Measurements from ENCODE around the gene ATP9B. TPM values are rescaled to one million over a fixed set of nuclear protein-coding genes. Genes with fewer than 3 reads are reported as not detected.

ATP9B gene
- total RNA-seq, 1 experiment from 2014 or later = 17.8 TPM

- H3K79me2 ChIP-seq (ENCODE audit: insufficient read depth, low read length) = peaks cover 33% of the 10 kb centered on the region
- no peaks in the 10 kb centered on the region; a peak in 2 of 4 replicates for H3K36me3 ChIP-seq (ENCODE audit: control insufficient read depth in 1 of 2, insufficient read depth in 2 of 2, low read length in 2 of 2)
- DNase-seq (ENCODE audit: low read depth, low spot score) (no peak), ATAC-seq (no peak)
- CTCF ChIA-PET = no interaction called here
- no peak overlapping the region for H3K4me2 ChIP-seq (ENCODE audit: low read length)
- H3K27ac ChIP-seq (ENCODE audit: low read depth, low read length) = no peak overlapping the region
- RAD21 ChIA-PET (ENCODE audit: low non-redundant PET in 1 of 2, low total read pairs in 2 of 2, uncharacterized antibody in 2 of 2, unreplicated experiment in 2 of 2) = no interaction called here
- H3K4me3 ChIP-seq (replicated peaks in 1 of 2; ENCODE audit: low read depth in 1 of 2, low read length in 2 of 2) = no peak overlapping the region
- no peak overlapping the region for H3K9ac ChIP-seq (ENCODE audit: low read length)
- H3K4me1 ChIP-seq (ENCODE audit: control insufficient read depth in 1 of 2, insufficient read depth in 2 of 2, low read length in 2 of 2) = no peaks in the 10 kb centered on the region; a peak in 1 of 4 replicates
- TF ChIP-seq POLR2AphosphoS5 (IDR thresholded peaks at IDR 0.05; ENCODE audit: low read depth, low read length) = no peak
- no peaks in the 10 kb centered on the region for H3K9me3 ChIP-seq (ENCODE audit: control insufficient read depth in 1 of 2, insufficient read depth in 1 of 2, low read depth in 1 of 2, low read length in 2 of 2)
- intact Hi-C loops (cut with micrococcal nuclease) = no loop called here
- no TSS peak for BruUV-seq (replicated peaks)
- H2AFZ ChIP-seq (ENCODE audit: low read depth, low read length, poor library complexity, severe bottlenecking) = no peak overlapping the region
- no peaks in the 10 kb centered on the region for H3K27me3 ChIP-seq (ENCODE audit: insufficient read depth, low read length)
- no peaks in the 10 kb centered on the region for H3K9me2 ChIP-seq (ENCODE audit: insufficient read depth)
- H4K20me1 ChIP-seq (ENCODE audit: insufficient read depth) = no peaks in the 10 kb centered on the region
- POLR2A ChIA-PET = no interaction called here
These were observed 341.0 kb downstream of the ATP9B start for GRCh38 chr18:79410171-79410641.

- Histone ChIP-seq H3K27ac (ENCODE audit: low read depth, low read length) (no peak overlapping the region), H3K27me3 (ENCODE audit: insufficient read depth, low read length) (no peaks in the 10 kb centered on the region), H3K4me2 (ENCODE audit: low read length) (no peak overlapping the region), H3K4me3 (replicated peaks in 1 of 2; ENCODE audit: low read depth in 1 of 2, low read length in 2 of 2) (no peak overlapping the region), H3K9me2 (ENCODE audit: insufficient read depth) (no peaks in the 10 kb centered on the region), H4K20me1 (ENCODE audit: insufficient read depth) (no peaks in the 10 kb centered on the region), H3K4me1 (ENCODE audit: control insufficient read depth in 1 of 2, insufficient read depth in 2 of 2, low read length in 2 of 2) (no peaks in the 10 kb centered on the region), H3K9me3 (ENCODE audit: control insufficient read depth in 1 of 2, insufficient read depth in 1 of 2, low read depth in 1 of 2, low read length in 2 of 2) (no peaks in the 10 kb centered on the region), H3K36me3 (ENCODE audit: control insufficient read depth in 1 of 2, insufficient read depth in 2 of 2, low read length in 2 of 2) (no peaks in the 10 kb centered on the region; a peak in 2 of 4 replicates), H2AFZ (ENCODE audit: low read depth, low read length, poor library complexity, severe bottlenecking) (no peak overlapping the region), H3K79me2 (ENCODE audit: insufficient read depth, low read length) (peaks cover 27% of the 10 kb centered on the region), H3K9ac (ENCODE audit: low read length) (no peak overlapping the region)
- BruUV-seq (replicated peaks) = TSS peak; percentile 32
- ChIA-PET RAD21 (ENCODE audit: low non-redundant PET in 1 of 2, low total read pairs in 2 of 2, uncharacterized antibody in 2 of 2, unreplicated experiment in 2 of 2) (no interaction called here), CTCF (no interaction called here), POLR2A (no interaction called here)
- TF ChIP-seq SP1 (IDR thresholded peaks at IDR 0.05; ENCODE audit: low read depth) (no peak), EGR1 (IDR thresholded peaks at IDR 0.05; ENCODE audit: low read depth) (no peak), CTCF (IDR thresholded peaks at IDR 0.05 in 2 of 3, conservative IDR thresholded peaks at IDR 0.05 in 1 of 3; ENCODE audit: borderline replicate concordance in 1 of 3, insufficient read depth in 1 of 3, low read depth in 2 of 3, low read length in 2 of 3) (no peak), ZFX (IDR thresholded peaks at IDR 0.05) (no peak), ELF1 (IDR thresholded peaks at IDR 0.05; ENCODE audit: borderline replicate concordance, low read depth) (no peak), ATF3 (IDR thresholded peaks at IDR 0.05) (no peak), EZH2 (IDR thresholded peaks at IDR 0.05) (no peak), EZH2phosphoT487 (IDR thresholded peaks at IDR 0.05; ENCODE audit: borderline replicate concordance) (no peak), JUND (IDR thresholded peaks at IDR 0.05) (no peak), ZNF274 (IDR thresholded peaks at IDR 0.05; ENCODE audit: low read depth, low read length) (no peak), ZBTB33 (IDR thresholded peaks at IDR 0.05; ENCODE audit: extremely low read depth, insufficient replicate concordance, low read length) (no peak)
- intact Hi-C loops (cut with micrococcal nuclease) = no loop called here
- DNase-seq (ENCODE audit: low read depth, low spot score) (no peak), ATAC-seq (no peak)
These were observed 341.8 kb downstream of the ATP9B start for GRCh38 chr18:79410731-79411613.

All from HCT116 (cell line).